Measurements from ENCODE around the gene SYNPO2.
A peak's percentile ranks its signal among the peaks of the same experiment; 100 is the strongest.

SYNPO2 gene

DNA sequence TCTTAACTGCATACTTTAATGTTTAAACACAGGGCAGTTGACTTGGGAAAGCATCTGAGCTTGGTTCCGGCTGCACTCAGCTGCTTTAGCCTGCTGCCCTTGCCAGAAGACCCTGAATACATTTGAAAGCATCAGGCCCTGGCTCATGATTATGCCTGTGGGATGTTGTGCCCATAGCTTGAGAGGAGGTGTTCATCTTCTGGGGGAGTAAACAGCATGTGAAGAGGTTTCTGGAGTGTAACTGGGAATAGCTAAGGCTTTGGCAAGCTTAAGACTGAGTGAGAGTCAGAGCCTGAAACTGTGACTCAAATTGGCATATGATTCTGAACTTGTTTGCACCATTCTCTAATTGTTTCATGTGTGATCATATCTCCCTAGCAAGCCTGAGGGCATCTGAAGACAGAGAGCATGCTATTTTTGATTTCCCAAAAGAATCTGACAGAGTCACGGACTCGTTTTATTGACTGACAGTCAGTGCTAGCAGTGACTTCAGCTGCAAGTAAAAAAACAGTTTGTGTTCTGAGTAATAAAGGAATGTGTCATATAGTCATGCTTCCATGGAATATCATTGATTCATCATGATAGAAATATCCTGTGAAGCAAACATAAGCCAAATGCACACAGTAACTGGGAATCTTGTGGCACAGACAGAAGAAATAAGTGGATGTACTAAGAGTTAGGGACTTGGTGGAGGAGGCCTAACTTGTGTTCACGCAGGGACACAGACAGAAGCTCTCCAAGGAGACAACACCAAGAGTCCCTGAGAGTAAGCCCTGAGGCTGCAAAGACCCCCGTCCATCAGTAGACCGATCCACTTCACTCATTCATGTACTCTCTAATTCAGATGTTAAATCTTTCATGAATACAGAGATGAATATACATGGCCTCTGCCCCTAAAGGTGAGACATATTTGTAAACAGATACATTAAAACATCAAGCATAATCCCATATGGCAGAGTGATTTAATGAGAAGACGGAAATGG is 100.7 kb downstream of the SYNPO2 start:
- DNase-seq (ENCODE audit: low spot score) = no peak
- TF ChIP-seq, protein P1, sequence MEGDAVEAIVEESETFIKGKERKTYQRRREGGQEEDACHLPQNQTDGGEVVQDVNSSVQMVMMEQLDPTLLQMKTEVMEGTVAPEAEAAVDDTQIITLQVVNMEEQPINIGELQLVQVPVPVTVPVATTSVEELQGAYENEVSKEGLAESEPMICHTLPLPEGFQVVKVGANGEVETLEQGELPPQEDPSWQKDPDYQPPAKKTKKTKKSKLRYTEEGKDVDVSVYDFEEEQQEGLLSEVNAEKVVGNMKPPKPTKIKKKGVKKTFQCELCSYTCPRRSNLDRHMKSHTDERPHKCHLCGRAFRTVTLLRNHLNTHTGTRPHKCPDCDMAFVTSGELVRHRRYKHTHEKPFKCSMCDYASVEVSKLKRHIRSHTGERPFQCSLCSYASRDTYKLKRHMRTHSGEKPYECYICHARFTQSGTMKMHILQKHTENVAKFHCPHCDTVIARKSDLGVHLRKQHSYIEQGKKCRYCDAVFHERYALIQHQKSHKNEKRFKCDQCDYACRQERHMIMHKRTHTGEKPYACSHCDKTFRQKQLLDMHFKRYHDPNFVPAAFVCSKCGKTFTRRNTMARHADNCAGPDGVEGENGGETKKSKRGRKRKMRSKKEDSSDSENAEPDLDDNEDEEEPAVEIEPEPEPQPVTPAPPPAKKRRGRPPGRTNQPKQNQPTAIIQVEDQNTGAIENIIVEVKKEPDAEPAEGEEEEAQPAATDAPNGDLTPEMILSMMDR (IDR thresholded peaks at IDR 0.05) = no peak
- Histone ChIP-seq H3K4me3 (no peak overlapping the region), H3K27ac (peak overlapping the region; percentile 80 to 93)

DNA sequence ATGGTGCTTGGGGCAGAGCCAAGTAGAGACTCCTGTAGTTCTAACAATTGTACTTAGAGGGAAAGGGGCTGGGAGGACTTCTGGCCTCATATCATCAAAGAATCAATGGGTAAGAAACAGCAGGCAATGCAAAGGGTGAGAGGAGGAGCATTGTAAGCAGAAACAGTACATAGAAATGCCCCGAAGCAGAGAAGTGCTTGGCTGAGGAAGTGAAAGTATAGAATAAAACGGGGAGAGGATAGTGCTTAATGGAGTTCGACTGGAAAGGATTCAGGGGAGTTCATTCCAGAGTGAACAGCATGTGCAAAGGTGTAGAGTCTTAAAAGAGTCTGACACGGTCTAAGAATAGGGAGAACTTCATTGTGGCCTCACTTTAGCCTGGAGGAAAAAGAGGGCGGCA is 103.0 kb downstream of the SYNPO2 start:
- no peak overlapping the region for H3K4me3 ChIP-seq
- H3K27ac ChIP-seq = peak overlapping the region; percentile 11 to 93
- TF ChIP-seq, protein P1 (IDR thresholded peaks at IDR 0.05) = no peak
- no peak for DNase-seq (ENCODE audit: low spot score)

DNA sequence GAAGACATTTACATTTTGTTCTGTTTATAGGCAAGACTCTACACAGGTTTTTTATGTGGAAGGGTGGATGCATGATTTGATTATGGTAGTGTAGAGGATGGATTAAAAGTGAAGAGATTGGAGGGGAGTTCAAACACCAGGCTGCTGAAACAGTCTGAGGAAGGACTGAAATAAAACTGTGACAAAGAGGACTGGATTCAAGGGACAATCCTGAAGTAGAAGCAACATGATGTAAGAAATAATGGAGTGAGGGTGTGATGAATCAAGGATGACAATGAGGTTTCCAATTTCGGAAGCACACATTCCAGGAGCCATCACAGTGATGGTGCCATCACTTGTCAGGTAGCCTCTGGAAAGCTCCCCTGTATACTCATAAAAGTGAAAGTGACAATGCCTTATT is 103.5 kb downstream of the SYNPO2 start:
- TF ChIP-seq, protein P1 (IDR thresholded peaks at IDR 0.05) = no peak
- Histone ChIP-seq H3K27ac (peak overlapping the region; percentile 30 to 93), H3K4me3 (no peak overlapping the region)
- DNase-seq (ENCODE audit: low spot score) = no peak

DNA sequence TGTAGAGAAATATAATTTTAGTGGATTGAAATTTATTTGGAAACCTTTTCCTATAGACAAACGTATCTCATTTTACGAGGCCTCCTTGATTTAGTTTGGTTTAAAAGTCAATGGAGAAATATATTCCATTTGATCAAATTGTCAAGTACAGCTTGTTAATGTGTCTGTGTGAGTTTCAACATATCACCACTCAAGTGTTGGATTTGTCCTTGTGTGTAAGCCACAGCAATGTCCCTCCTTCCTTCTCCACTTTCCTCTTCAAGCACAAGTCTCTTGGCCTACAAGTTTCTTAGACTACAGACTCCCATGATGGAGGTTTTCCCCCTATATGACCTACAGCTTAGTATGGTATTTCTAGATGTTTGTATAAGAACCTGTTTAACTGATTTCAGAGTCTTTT is 104.7 kb downstream of the SYNPO2 start:
- Histone ChIP-seq H3K27ac (peak overlapping the region; percentile 49 to 93), H3K4me3 (no peak overlapping the region)
- TF ChIP-seq, protein P1 (IDR thresholded peaks at IDR 0.05) = no peak
- no peak for DNase-seq (ENCODE audit: low spot score)

DNA sequence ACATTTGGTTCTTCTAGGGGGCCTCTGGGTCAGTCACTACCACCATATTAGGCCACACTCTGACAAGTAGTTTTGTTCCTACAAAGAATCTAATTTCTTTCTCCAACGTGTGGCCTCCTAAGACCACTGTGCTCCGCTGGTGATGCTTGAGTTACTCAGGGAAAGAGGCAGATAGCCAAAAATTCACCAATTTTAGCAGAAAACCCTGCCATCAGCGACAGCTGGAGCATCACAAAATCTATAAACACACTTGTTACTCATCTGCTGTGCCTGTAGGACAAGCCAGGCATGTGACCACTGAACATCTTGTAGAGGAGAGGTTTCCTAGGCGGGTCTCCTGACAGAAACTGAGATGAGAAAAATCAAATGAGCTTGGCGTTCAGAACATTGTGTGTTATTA is 105.4 kb downstream of the SYNPO2 start:
- no peak for DNase-seq (ENCODE audit: low spot score)
- TF ChIP-seq, protein P1 (IDR thresholded peaks at IDR 0.05) = no peak
- no peak overlapping the region for H3K4me3 ChIP-seq
- H3K27ac ChIP-seq = peak overlapping the region; percentile 49 to 72

DNA sequence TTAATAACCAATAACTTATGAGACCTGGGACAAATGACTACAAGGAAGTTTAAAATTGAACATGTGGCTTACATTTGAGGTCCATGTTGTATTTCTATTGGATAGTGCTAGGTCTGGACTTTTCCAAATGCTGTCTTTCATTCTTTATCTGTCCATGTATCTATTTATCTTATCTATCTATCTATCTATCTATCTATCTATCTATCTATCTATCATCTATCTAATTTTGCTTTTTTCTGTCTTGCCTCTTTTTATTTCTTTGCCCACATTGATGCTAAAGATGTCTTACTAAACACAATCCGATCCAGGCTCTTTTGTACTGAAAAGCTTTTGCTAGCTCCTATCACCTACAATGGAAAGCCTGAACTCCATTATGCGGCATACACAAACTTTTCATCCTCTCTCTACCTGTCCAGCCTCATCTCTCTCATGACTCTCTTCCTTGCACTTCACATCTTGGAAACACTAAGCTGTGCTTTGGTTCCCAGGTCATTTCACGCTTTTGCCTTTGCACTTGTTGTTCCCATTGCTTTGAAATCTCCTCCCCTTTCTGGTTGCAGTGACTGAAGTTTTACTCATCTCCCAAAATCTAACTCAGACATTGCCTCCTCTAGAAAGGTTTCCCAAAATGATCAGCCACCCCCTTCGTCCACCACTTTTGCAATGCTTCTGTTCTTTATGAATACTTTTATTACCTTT is 107.2 kb downstream of the SYNPO2 start:
- no peak for DNase-seq (ENCODE audit: low spot score)
- TF ChIP-seq, protein P1 (IDR thresholded peaks at IDR 0.05) = no peak
- H3K4me3 ChIP-seq = no peak overlapping the region
- peak overlapping the region; percentile 49 to 75 for H3K27ac ChIP-seq
